C4-2B (cell line): ENCODE results near the gene GRHL3.

ENCODE experiments used
- H3K27ac ChIP-seq: fragments of 450-650 bp; 2 replicates; pipeline ENCODE4 v1.5.1; 2017
- CTCF ChIP-seq: fragments of 450-650 bp; conservative IDR thresholded peaks from 2 replicates; pipeline ENCODE4 v1.5.1; 2017; ENCODE audit warnings: mild to moderate bottlenecking
- ZFX ChIP-seq: fragments of 450-650 bp; IDR thresholded peaks from 2 replicates; pipeline ENCODE4 v1.6.1; 2017

The GRHL3 gene

GRCh38 chr1:24391882-24392603 is 72.9 kb downstream of the GRHL3 start:
- TF ChIP-seq ZFX (no peak), CTCF (no peak; the same call in none of the 2 replicates)
- H3K27ac ChIP-seq = peak overlapping the region; percentile 79

GRCh38 chr1:24392604-24392946 is 73.4 kb downstream of the GRHL3 start:
- peak overlapping the region; percentile 79; the same call in 1 of the 2 replicates for H3K27ac ChIP-seq
- peak; percentile 73 for TF ChIP-seq CTCF
- no peak for TF ChIP-seq ZFX

- no peak overlapping the region for H3K27ac ChIP-seq
- no peak for TF ChIP-seq ZFX
- no peak for TF ChIP-seq CTCF
These were observed 74.0 kb downstream of the GRHL3 start for GRCh38 chr1:24392982-24393650.

GRCh38 chr1:24393892-24394291 is 74.7 kb downstream of the GRHL3 start:
- TF ChIP-seq ZFX (no peak), CTCF (no peak)
- H3K27ac ChIP-seq = no peak overlapping the region

GRCh38 chr1:24400065-24400464 is 80.9 kb downstream of the GRHL3 start:
- no peak overlapping the region for H3K27ac ChIP-seq
- TF ChIP-seq CTCF (no peak), ZFX (no peak)

GRCh38 chr1:24403806-24404205 is 84.6 kb downstream of the GRHL3 start:
- TF ChIP-seq ZFX (no peak), CTCF (no peak)
- H3K27ac ChIP-seq = no peak overlapping the region
